Smooth muscle cell of the brain vasculature (primary cell): ENCODE data around the gene KCNG4.

Source experiments
- DNase-seq: peaks from one replicate; pipeline ENCODE4 v3.0.0-alpha.2; 2012; ENCODE audit warnings: low read depth, low spot score

Gene KCNG4

GRCh38 chr16:84262939-84263338, 23.1 kb upstream of the KCNG4 start:
- no peak for DNase-seq

GRCh38 chr16:84262031-84262430, 22.2 kb upstream of the KCNG4 start:
- no peak for DNase-seq

GRCh38 chr16:84260766-84261554, 21.1 kb upstream of the KCNG4 start:
- DNase-seq, result no peak

DNA sequence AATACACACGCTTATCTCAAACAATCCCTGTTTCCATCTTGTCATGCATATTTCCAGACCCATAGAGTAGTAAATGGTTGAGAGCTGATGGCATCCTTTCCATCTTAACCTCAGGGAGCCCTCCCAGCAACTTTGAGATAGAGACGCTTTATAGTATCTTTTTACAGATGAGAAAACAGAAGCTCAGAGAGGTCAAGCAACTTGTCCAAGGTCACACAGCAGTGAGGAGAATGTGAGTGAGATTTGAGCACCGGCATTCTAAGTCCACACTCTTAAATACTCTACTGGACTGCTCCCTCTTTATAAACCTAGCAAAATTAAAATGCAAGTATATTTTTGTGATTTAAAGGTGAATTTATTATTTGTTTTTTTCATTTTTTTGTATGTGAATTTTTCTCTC, 19.9 kb upstream of the KCNG4 start:
- DNase-seq, result no peak

GRCh38 chr16:84258266-84258665, 18.5 kb upstream of the KCNG4 start:
- DNase-seq, result no peak

- DNase-seq, result no peak
These were observed 15.4 kb upstream of the KCNG4 start for GRCh38 chr16:84255050-84255810.

DNA sequence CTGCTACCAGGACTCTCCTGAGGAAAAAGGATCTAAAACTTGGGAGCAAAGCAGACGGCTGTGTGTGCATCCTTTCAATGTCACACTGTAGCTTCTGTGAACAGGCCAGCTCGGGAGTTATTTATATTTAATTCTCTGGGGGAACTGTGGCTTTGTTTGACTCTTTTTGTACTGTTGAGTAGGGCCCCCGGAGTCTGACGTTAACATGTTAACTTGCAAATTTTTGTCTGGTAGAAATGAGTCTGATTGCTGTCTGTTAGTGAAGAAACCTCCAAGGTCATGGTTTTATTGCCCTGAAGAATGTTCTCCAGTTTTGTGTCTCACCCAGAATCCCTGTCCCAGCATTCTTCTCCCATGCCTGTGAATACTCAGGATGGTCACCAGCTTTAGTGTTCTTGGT, 14.2 kb upstream of the KCNG4 start:
- no peak for DNase-seq

DNA sequence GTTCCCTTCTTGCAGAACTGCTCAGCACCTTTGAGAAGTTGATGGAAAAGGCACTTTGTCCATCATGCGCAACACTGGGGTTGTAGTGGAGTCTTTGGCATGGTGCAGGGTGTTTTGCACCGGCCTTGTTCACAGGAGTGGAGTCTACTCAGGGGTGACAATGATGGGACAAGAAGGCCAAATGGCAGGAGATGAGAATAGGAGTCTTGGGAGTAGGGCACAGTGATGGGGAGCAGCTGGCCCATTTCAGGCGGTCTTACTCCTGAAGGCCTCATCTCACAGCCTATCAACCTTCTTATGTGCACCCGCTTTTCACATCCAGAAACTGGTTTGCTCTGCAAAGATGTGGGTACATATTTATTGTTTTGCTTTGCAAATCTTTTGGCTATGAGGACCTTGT, 13.4 kb upstream of the KCNG4 start:
- DNase-seq, result no peak

- DNase-seq, result no peak
These were observed 12.4 kb upstream of the KCNG4 start for GRCh38 chr16:84252184-84252583.

DNA sequence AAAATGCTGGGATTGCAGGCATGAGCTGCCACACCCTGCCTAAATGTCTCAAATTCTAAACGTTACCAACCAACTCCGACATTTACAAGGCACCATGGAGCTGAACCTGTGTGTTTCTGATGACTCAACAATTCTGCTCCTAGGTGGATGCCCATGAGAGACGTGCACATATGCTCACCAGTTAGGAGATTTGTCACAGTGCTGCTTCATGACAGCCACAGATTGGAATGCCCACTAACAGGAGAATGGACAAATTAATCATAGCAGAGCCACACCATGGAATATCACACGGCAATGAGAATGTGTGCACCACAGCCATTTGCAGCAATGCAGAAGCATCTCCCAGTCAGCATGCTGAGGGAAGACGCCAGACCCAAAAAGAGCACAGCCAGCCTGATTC, 8.0 kb upstream of the KCNG4 start:
- DNase-seq, result no peak

GRCh38 chr16:84247331-84247730, 7.5 kb upstream of the KCNG4 start:
- DNase-seq, result no peak

- no peak for DNase-seq
These were observed 6.9 kb upstream of the KCNG4 start for GRCh38 chr16:84246679-84247077.

DNA sequence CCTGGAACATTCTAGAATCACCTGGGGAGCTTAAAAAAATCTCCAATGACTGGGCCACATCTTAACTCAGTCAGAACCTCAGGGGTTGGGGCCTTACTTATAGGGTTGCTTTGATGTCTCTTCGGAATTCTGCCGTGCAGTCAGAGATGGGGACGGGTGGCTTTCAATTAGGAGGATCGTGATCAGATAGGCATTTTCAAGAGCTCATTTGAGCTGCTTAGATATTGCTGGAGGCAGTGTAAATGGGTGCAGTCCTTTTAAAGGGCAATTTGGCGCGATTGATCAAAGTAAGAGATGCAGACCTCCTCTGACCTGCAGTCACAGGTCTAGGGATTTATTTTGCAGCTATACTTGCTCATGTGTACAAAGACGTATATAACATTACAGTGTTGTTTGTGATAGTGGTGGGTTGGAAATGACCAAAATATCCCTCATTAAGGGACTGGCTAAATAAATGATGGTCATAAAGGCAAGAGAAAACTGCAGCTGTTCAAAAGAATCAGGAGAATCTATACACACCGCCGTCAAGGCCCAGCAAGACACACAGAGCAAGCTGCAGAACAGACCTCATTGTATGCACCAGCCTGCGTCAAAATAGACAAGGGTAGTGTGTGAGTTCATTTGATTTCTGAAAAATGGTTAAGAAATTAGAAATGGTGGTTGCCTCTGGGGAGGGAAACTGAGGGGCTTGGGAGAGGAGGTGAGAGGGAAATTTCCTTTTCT, 6.3 kb upstream of the KCNG4 start:
- no peak for DNase-seq

- no peak for DNase-seq
These were observed 4.9 kb upstream of the KCNG4 start for GRCh38 chr16:84244728-84245127.

GRCh38 chr16:84243732-84244131, 3.9 kb upstream of the KCNG4 start:
- no peak for DNase-seq

DNA sequence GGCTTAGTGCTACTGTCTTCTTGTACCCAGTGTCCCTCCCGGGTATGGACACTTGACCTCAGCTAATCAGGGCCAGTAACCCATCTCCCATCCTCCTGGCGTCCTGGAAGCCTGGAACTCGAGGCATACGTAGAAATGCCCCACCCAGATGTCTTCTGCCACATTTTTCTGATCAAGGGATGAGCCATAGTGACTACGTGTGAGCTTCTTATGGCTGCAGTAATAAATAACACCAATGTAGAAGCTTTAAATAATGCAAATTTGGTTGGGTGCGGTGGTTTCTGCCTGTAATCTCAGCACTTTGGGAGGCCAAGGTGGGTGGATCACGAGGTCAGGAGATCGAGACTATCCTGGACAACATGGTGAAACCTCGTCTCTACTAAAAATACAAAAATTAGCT, 3.0 kb upstream of the KCNG4 start:
- DNase-seq, result no peak

GRCh38 chr16:84241778-84242177, 2.0 kb upstream of the KCNG4 start:
- no peak for DNase-seq

DNA sequence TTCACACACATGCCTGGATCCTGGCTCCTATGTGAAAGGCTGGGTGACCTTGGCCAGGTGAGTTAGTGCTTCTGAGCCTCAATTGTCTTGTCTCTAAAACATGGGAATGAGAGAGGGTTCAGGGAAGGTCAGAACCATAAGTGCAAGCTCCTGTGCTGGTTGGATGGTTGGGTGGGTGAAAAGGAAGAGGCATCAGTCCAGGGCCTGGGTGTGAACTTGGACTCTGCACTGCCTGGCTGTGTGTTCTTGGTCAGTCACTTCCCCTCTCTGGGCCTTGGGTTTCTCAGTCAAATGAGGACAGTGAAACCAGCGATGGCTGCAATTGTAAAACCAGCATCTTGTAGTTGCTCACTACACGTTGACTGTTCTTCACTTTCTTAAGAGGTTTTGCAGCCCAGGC, 643 bp upstream of the KCNG4 start:
- no peak for DNase-seq

- DNase-seq, result no peak
These were observed 557 bp downstream of the KCNG4 start for GRCh38 chr16:84239141-84239769.

GRCh38 chr16:84237994-84238750, 1.6 kb downstream of the KCNG4 start:
- DNase-seq, result no peak

- no peak for DNase-seq
These were observed 3.1 kb downstream of the KCNG4 start for GRCh38 chr16:84236671-84237070.
